ENCODE measurements around the gene APP.
"Not testable (repeated sequence)": the region's sequence is repeated elsewhere in the genome, so short reads cannot be mapped to it uniquely, and the experiment has no call there.

The APP gene

DNA sequence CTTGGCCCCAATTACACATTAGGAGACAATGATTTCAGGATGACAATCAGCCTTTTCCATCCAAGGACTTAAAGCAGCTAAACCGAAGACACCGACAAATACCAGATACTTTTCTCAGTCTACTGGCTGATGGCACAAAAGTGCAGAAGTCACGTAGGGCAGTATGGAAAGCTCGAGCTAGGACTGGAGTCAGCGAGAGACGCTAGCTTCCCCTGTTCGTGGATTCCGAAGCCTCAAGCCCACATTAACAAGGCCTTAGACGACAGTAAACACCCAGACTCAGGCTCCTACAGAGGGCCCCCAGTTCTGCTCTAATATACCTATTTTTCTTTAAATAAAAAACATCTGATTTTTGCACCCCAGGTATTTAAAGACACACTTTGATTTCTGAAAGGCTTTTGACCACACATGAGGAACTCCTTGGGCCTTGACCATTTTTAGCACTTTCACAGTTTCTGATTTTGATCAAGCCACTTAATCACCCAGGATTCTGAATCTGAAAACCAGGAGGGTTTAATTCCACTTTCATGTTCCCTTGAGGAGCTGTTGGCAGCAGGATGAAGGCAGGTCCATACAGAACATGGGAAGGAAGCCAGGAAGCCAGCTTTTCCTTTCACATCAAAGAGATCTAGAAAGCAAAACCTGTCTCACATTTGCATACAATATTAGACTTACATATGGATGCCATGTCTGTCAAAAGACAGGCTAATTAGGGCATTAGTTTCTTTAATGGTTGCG, 231.7 kb downstream of the APP start:
- no peak for DNase-seq (ENCODE audit: low spot score)

DNA sequence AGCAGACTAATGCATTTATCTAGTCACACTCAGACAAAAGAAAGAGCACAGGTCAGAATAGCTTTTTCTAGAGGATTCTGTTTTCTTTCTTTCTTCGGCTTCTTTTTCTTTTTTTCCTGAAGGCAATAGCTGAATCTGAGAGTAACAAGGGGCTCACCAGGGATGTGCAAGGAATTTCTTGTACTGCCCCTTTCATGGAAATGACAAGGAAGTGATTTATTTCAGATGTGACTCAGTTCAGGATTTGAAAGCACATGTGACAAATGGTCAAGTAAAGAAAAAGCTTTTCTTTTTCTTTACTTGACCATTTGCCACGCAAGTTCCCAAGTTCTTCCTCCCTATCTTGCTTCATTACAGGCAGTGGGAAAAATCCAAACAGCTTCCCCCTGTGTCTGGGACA, 233.8 kb downstream of the APP start:
- no peak for DNase-seq (ENCODE audit: low spot score)

DNA sequence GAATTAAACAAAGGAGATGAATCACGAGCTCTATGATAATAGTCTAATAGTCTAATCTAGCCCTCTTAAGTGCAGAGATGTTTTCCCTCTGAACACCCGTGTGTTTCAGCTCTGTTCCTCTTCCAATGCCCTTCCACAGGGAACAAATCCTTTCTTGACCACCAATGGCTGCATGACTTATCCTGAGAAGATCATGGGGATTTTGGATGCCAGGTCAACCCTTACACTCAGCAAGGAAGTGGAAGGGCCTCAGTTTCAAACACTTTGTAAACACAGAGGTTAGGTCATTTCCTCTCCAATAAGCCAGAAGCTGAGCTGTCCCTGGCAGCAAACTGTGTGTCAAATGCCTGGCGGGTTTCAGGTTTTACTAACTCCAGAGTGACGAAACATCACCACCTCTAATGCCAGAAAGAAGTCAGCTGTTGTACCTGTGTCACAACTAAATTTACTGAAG, 235.8 kb downstream of the APP start:
- DNase-seq (ENCODE audit: low spot score): peak; percentile 66

DNA sequence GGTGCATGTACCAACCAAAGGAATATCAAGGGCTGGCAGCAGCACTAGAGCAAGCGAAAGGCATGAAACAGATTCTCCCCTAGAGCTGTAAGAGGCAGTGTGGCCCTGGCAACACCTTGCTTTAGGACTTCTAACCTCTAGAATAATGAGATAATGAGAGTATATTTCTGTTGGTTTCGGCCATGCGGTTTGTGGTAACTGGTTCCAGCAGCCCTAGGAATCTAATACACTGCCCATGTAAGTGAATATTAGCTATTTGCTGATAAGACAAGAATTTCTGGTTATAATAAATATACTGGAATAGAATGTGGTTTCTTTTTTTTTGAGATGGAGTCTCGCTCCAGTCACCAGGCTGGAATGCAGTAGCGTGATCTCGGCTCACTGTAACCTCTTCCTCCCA, 236.4 kb downstream of the APP start:
- no peak for DNase-seq (ENCODE audit: low spot score)

DNA sequence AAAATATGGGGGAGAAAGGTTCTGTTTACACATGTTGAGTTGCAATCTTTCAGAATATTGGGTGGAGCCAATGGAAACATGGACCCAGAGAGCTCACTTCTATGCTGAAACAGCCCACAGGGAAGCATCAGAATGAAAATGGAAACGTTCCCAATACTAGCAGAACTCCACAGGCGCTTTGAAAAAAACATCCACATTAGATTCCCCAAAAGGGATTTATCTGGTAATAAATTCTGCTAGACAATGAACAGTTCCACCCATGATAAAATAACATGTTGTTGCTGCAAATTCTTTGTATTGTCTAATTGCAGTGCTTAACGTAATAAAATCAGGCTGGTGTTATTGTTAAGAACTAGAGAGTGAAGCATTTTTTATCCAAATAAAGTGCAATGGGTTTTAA, 238.8 kb downstream of the APP start:
- no peak for DNase-seq (ENCODE audit: low spot score)

DNA sequence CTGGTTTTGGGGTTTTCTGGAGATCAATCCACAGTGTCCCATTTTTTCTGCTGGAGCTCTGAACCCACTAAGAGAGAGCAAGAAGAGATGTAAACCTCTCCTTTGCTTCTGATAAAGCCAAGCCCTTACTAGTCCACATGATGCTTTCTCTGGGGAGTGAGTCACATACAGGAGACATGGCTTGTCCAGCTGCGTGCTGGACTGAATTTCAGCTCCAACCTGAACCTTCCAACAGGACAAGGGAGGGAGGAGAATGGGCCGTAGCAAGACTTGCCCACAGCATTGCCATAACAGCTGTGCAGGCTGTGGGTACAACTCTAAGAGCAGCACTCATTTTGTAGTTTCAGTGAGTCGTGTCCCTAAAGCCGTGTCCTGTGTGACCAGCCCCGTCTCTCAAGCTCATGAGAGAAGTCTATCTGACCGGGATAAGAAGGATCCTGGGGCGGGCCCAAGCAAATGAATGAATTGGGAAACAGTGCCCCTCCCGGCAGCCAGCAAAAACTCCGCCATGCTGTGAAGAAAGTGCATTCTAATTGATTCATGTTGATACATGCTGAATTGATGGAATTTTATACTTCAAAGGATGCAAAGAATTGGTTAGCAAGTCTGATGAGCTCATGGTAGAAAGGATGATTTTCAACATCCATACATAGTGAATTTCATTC, 240.6 kb downstream of the APP start:
- no peak for DNase-seq (ENCODE audit: low spot score)

DNA sequence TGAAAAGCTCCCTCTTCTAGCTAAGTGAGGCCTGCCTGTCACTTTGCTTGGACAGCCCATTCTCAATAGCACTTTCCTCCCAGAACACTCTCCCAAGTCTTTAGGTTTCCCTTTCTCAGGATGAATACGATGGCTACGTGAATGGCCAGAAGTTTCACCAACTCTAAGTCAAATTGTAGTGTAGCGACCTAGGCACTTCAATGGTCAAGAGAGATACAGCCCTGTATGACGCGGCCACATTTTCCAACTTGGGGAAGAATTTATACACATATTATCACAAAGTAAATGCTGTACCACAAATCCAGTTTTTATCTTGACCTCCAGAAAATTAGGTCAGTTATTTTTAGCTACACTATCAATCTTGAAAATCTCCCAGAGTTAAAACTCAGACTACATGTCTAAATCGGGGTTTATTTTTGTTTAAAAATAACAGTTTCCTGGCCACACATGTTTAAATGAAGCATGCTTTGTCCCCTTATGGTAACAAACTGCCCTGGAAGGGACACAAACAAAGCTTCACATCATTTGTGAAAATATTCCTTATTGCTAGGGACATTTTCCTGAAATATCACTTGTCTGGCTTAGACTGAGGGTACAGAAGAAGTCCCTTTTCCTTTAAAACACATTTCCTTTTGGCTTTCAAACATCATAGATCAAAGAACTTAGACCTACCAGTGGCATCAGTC, 243.2 kb downstream of the APP start:
- DNase-seq (ENCODE audit: low spot score): no peak

DNA sequence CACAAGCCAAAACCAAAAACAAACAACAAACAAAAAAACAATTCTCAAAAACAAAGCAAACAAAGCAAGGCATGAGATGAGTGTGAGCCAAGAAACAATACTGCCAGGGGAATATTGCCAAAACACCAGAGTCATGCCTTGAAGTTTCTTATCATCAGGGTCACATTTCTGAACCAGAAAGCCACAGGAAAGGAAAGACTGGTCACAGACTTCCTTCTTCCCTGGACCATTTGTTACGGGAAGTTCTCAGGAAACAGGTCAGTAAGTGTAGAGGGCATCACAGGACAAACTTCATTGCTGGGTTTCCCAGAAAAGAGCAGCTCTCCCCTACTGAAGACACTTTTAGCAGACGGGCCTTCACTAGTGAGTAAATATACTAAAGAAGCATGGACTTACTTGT, 244.6 kb downstream of the APP start:
- DNase-seq (ENCODE audit: low spot score): no peak

DNA sequence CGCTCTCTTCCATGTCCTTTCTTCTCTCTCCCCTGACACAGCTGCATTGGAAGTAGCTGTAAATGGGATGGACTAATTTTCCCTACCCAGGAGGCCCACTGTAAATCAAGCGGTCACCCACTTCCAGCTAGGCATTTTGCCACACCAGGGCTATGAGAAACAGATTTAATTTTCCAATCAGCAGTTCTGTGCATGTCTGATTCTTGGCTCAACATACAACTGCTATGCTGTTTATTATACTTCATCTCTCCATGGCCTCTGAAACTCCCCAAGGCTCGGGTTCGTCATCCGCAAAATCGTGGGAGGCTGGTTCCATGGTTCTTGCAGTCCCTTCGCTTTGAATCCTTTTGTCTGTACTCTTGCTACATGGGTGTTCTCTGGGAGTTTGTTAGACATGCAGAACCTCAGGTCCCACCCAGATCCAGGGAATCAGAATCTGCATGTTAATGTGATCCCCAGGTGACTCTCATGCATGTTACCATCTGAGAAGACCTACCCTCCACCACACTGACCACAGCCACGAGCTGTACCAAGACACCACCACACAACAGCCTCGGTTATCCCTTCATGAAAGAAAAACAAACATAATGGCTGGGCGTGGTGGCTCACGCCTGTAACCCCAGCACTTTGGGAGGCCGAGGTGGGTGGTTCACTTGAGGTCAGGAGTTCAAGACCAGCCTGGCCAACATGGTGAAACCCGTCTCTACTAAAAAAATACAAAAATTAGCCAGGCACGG, 245.3 kb downstream of the APP start:
- DNase-seq (ENCODE audit: low spot score): no peak

DNA sequence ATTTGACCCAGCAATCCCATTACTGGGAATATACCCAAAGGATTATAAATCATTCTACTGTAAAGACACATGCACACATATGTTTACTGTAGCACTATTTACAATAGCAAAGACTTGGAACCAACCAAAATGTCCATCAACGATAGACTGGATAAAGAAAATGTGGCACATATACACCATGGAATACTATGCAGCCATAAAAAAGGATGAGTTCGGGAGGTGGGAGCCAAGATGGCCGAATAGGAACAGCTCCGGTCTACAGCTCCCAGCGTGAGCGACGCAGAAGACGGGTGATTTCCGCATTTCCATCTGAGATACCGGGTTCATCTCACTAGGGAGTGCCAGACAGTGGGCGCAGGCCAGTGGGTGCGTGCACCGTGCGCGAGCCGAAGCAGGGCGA, 252.4 kb downstream of the APP start:
- not testable (repeated sequence) for DNase-seq (ENCODE audit: low spot score)

DNA sequence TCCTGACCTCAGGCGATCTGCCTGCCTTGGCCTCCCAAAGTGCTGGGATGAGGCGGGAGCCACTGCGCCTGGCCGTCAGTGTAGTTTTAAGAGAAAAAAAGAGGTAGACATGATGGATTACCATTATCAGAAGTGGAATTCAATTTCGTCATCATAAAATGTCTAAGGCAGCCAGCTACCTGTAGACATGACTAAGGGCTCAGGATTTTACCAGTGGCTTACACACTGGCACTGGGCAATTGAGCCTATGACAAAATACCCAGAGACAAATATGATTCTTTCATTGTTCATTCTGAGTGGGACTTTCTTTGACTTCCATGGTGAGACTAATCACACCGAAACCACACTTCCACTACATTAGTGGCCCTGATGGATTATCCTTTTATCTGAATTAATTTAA, 254.3 kb downstream of the APP start:
- DNase-seq (ENCODE audit: low spot score): no peak

DNA sequence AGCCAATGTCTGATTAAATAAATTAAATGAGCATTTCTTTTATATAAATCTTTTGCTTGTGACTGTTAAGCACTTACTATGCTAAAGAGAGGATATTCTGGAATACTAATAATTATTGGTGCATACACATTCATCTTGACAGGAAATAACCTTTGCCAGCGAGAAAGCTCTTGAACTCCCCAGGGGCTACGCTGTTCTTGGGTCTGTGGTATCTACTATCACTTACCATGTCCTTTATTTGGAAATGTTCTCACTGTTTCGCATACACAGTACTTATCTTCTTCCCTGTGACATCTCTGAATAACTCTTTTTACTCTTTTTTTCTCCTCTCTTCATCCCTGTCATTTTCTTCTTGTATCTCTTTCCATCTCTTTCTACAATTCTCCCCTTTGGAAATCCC, 257.1 kb downstream of the APP start:
- no peak for DNase-seq (ENCODE audit: low spot score)

DNA sequence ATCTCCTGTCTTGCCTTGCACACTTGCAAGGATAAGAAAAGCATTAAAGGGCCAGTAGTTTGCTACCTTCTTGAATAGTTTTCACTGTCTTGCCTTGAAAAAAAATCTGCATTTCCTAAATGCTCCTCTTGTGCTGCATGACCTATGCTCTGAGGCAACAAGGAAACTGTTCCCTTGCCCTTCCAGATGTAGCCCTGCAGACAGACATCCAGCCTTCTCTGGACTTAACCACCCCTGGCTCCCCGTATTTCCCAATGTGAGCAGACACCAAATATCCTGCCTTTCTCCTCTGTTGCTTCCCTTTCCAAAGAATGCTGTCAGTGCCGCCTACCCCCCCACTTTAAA, 258.2 kb downstream of the APP start:
- DNase-seq (ENCODE audit: low spot score): no peak

DNA sequence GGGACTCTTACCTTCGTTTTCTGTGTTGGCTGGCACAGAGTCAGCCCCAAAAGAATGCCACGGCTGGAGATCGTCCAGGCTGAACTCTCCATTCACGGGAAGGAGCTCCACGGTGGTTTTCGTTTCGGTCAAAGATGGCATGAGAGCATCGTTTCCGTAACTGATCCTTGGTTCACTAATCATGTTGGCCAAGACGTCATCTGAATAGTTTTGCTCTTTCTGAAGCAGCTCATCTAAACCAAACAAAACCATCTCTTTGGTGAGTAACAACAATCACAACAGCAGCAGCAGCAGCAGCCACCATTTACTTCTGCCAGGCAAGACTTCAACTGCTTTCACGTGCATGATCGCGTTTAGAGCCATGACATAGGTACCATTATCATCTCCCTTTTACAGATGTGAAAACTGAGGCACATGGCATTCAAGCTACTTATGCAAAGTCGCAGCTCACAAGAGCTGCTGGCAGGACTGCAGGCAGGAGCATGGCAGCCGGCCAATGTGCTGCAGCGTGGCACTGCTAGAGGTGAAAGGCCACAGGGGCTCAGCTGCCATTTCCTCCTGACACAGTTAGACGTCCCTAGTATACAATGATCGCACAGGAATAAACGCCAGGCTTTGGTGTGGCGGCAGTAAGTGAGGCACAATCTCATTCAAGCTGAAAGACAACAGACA, 258.7 kb downstream of the APP start:
- no peak for DNase-seq (ENCODE audit: low spot score)

DNA sequence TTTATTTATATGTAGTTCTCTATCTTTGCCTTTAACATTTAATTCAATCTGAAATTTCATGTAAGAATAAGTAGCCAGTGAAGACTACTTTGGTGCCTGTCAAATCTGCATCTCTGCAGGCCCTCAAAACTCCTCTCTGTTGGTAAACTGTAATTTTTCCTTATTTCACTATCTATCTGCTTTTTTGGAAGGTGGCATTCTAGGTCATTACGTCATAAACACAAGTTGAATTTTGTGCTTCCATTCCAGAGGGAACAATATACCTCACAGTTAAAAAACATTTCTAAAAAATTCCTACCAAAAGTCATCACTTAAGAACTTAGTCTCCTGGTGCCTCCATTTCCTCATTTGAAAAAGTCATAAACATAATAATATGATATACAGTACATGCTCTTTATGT, 259.8 kb downstream of the APP start:
- no peak for DNase-seq (ENCODE audit: low spot score)

DNA sequence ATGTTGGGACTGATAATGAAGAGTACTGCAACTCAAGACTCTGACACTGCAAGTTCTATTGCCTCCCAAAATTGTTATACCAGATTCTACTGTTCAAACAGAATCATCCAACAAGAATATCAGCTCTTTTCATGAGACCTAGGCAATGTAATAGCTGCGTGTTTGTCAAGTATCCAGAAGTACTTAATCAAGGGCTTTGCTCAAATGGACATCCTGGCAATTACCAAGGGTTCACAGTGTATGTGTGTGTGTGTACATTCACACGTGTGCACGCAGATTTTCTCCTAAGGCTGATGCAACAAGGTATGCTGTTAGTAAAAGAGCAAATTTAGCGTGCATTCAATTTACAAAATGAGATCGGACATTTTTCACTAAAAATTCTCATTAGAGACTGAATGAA, 261.2 kb downstream of the APP start:
- no peak for DNase-seq (ENCODE audit: low spot score)

DNA sequence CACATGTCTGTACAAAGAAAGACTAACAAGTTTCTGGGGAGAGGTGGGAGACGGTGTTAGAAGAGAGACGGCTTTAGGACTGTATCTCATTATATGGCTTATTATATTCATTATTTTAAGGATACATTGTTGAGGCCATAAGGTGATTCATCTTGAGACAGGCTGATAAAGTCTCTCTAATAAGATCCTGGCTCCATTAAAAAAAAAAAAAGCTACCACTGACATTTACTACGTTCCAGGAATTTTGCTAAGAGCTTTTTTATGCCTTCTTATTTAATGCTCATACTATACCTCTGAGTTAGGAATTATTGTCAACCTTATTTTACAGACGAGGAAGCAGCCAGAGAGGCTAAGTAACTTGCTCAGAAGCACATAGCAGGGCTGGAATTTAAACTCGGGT, 262.1 kb downstream of the APP start:
- DNase-seq (ENCODE audit: low spot score): no peak

DNA sequence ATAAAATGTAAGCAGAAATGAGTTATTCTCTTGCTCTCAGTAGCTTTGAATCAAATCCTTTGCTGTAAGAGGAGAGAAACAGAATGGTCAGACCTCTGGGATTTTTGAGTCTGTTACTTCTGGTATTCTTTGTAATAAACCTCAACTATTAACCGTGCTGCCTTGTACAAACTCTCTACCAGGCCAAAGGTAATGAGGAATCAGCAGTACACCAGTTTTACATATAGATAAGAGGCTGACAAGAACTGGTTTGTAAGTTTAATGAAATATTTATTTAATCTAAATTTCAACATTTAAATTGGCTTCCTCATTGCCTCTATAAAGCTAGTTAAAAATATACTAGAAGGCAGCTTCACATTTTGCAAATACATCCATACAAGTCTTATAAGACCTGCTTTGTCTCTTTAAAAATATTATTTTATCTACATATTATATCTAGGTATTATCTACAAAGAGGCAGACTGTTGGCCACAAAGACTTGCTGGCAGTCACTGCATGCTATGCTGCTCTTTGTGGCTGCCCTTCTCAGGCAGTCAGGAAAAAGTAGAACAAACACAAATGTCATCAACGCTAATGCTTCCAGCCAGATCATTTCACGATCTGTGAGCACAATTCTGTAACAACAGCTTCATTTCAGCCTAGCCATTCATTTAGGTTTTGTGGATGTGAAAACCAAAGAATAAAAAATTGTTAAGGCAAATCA, 262.8 kb downstream of the APP start:
- no peak for DNase-seq (ENCODE audit: low spot score)

DNA sequence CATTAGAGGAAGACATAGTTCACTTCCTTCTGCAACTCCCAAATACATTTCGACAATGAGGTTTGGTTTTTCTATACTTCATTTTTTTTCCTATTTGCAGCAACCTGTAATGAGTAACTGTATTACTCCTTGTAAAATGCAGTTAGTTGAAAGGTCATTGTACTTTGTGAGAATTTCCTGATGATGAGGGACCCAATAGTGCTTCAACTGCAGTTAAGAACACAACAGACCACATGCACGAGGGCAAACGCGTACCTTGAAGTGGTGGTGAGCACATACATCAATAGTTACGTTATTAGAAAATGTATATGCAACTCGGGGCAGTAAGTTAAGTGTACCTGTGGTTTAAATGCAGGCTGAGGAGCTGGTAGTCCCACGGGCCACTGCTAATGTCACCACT, 264.0 kb downstream of the APP start:
- no peak for DNase-seq (ENCODE audit: low spot score)

DNA sequence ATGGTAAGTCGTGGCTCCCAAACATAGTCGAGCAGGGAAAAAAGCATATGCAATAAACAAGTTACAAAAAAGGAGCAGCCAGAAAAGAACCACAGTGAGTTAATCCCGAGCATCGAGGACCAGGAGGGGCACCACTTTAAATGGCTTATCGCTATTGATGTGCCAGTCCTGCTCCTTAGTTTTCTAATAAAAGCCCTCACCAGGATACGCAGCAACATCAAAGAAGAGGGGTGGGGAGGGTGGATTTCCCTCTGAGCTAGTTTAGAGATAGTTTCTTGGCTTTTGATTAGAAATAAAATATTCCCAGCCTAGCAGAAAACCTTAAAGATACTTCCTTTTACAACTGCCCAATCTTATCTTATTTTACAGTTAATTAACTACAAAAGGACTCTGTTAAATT, 265.4 kb downstream of the APP start:
- DNase-seq (ENCODE audit: low spot score): no peak

DNA sequence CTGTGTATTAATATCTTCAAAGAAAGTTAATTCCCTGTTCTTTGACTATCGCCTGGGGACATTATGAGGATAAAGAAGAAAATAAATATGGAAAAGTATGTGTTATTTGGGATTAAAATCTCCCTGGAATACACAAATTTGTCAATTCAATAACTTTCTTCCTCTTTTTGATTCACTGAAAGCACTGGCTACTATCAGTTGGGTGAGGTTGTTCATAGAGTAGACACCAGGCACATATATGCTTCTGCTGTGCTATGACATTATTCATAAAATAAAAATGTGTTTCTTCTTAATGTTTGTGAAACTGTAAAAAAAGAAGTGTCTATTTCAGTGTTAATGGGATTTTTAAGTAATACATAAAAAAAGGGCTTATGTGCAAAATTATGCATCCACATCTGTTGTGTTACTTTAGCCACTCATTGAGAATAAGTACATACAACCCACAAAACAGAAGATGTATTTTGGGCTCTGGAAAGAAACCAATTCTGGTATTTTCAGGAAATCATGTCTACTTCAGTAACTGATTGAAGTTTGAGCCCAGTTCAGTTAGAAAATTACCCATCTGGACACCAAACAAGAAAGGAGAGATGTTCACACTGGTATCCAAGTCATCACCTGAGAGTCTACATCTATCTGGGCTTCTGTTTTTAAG, 266.4 kb downstream of the APP start:
- DNase-seq (ENCODE audit: low spot score): no peak
